Peyer's patch (tissue), 4 donors: ENCODE data around the gene PRRT2.

Experiments used
- POLR2A ChIP-seq, 2 donors: fragments of 450-650 bp; IDR thresholded peaks; one replicate each; pipeline ENCODE4 v1.5.1; 2017; ENCODE audit warnings: antibody characterized with exemption in 2 of 2, mild to moderate bottlenecking in 2 of 2, moderate library complexity in 2 of 2
- TF ChIP-seq, protein P1 (sequence below), 6 experiments: fragments of 450-650 bp in 4 of 6; fragments of 200-600 bp in 2 of 6; sonication (generic) in 1 of 6; IDR thresholded peaks; one replicate each; pipeline ENCODE4 v1.5.1; 2017 to 2019; ENCODE audit warnings: antibody characterized with exemption in 6 of 6, mild to moderate bottlenecking in 3 of 6, moderate library complexity in 1 of 6

DNA sequence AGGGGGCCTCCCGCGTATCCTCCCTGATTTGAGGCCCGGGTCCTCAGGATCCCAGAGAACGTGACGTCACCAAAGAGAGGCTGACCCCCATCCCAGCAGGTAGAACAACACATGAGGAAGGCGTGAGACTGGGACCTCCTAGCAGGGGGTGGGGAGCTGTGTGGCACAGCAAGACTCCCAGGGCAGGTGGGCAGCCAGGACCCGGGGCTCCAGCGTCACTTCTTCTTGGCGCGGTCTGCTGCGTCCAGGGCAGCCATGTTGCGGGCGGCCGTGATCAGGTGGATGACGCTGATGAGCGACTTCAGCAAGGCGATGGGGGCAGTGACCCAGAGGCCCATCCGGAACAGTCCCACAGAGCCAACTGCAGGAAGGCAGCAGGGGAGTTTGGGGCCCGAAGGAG, 47.0 kb downstream of the PRRT2 start:
- TF ChIP-seq, protein P1, sequence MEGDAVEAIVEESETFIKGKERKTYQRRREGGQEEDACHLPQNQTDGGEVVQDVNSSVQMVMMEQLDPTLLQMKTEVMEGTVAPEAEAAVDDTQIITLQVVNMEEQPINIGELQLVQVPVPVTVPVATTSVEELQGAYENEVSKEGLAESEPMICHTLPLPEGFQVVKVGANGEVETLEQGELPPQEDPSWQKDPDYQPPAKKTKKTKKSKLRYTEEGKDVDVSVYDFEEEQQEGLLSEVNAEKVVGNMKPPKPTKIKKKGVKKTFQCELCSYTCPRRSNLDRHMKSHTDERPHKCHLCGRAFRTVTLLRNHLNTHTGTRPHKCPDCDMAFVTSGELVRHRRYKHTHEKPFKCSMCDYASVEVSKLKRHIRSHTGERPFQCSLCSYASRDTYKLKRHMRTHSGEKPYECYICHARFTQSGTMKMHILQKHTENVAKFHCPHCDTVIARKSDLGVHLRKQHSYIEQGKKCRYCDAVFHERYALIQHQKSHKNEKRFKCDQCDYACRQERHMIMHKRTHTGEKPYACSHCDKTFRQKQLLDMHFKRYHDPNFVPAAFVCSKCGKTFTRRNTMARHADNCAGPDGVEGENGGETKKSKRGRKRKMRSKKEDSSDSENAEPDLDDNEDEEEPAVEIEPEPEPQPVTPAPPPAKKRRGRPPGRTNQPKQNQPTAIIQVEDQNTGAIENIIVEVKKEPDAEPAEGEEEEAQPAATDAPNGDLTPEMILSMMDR (IDR thresholded peaks at IDR 0.05) = no peak
- no peak for TF ChIP-seq POLR2A (IDR thresholded peaks at IDR 0.05)
